ENCODE results near the gene SELENOS.

The SELENOS gene

GRCh38 chr15:101276501-101277037, 716 bp downstream of the SELENOS start:
- no peak for DNase-seq (ENCODE audit: low read depth)

- DNase-seq (ENCODE audit: low read depth), result no peak
These were observed 2.3 kb downstream of the SELENOS start for GRCh38 chr15:101275018-101275417.

- DNase-seq (ENCODE audit: low read depth), result no peak
These were observed 3.8 kb downstream of the SELENOS start for GRCh38 chr15:101273534-101273933.

GRCh38 chr15:101272584-101272983, 4.7 kb downstream of the SELENOS start:
- no peak for DNase-seq (ENCODE audit: low read depth)

- no peak for DNase-seq (ENCODE audit: low read depth)
These were observed 7.6 kb downstream of the SELENOS start for GRCh38 chr15:101269479-101270223.

GRCh38 chr15:101267320-101268104, 9.8 kb downstream of the SELENOS start:
- no peak for DNase-seq (ENCODE audit: low read depth)

GRCh38 chr15:101266787-101267186, 10.5 kb downstream of the SELENOS start:
- no peak for DNase-seq (ENCODE audit: low read depth)

GRCh38 chr15:101266034-101266433, 11.3 kb downstream of the SELENOS start:
- DNase-seq (ENCODE audit: low read depth), result no peak

GRCh38 chr15:101264911-101265641, 12.2 kb downstream of the SELENOS start:
- DNase-seq (ENCODE audit: low read depth), result no peak

- no peak for DNase-seq (ENCODE audit: low read depth)
These were observed 13.3 kb downstream of the SELENOS start for GRCh38 chr15:101264011-101264410.

GRCh38 chr15:101262551-101262950, 14.7 kb downstream of the SELENOS start:
- no peak for DNase-seq (ENCODE audit: low read depth)

- DNase-seq (ENCODE audit: low read depth), result peak; percentile 47
These were observed 18.8 kb downstream of the SELENOS start for GRCh38 chr15:101258238-101259144.

GRCh38 chr15:101256757-101257156, 20.5 kb downstream of the SELENOS start:
- DNase-seq (ENCODE audit: low read depth), result no peak

- DNase-seq (ENCODE audit: low read depth), result no peak
These were observed 21.6 kb downstream of the SELENOS start for GRCh38 chr15:101255615-101256241.

GRCh38 chr15:101255051-101255395, 22.3 kb downstream of the SELENOS start:
- no peak for DNase-seq (ENCODE audit: low read depth)

GRCh38 chr15:101254157-101255050, 22.9 kb downstream of the SELENOS start:
- DNase-seq (ENCODE audit: low read depth), result no peak

GRCh38 chr15:101252836-101253235, 24.4 kb downstream of the SELENOS start:
- DNase-seq (ENCODE audit: low read depth), result no peak

GRCh38 chr15:101251830-101252820, 25.2 kb downstream of the SELENOS start, which contains the start of gene CHSY1:
Gene CHSY1, minus strand, starts transcription at chr15:101252048. Its CDS starts 592 bp downstream, at chr15:101251456.
- DNase-seq (ENCODE audit: low read depth), result peak; percentile 76
